Osteocyte (in vitro differentiated cells): Measurements from ENCODE around the gene UBA5. TPM values are rescaled to one million over a fixed set of nuclear protein-coding genes. Genes with fewer than 3 reads are reported as not detected.
"Not testable (repeated sequence)": the region's sequence is repeated elsewhere in the genome, so short reads cannot be mapped to it uniquely, and the experiment has no call there.

Experiments
- DNase-seq: peaks from one replicate; pipeline ENCODE4 v3.0.0; 2021; ENCODE audit warnings: mixed read lengths; ENCODE audit not compliant: unreplicated experiment; ENCODE audit errors: extremely low spot score
- H3K27ac Mint-ChIP-seq: one replicate; pipeline ENCODE4 v1.8.0; 2021; ENCODE audit warnings: mild to moderate bottlenecking, mixed read lengths; ENCODE audit not compliant: unreplicated experiment
- H3K27me3 Mint-ChIP-seq: one replicate; pipeline ENCODE4 v1.8.0; 2021; ENCODE audit warnings: mixed read lengths; ENCODE audit not compliant: unreplicated experiment
- H3K36me3 Mint-ChIP-seq: one replicate; pipeline ENCODE4 v1.8.0; 2021; ENCODE audit warnings: mixed read lengths; ENCODE audit not compliant: unreplicated experiment
- H3K4me1 Mint-ChIP-seq: one replicate; pipeline ENCODE4 v1.8.0; 2021; ENCODE audit warnings: mixed read lengths; ENCODE audit not compliant: unreplicated experiment
- H3K4me3 Mint-ChIP-seq: one replicate; pipeline ENCODE4 v1.8.0; 2021; ENCODE audit warnings: mild to moderate bottlenecking, moderate library complexity, mixed read lengths; ENCODE audit not compliant: unreplicated experiment
- H3K9me3 Mint-ChIP-seq: one replicate; pipeline ENCODE4 v1.8.0; 2021; ENCODE audit warnings: mixed read lengths; ENCODE audit not compliant: unreplicated experiment
- CTCF ChIP-seq: fragments of 200-600 bp; sonication (generic); IDR thresholded peaks from 2 replicates; pipeline ENCODE4 v1.5.0; 2021; ENCODE audit warnings: antibody characterized with exemption, mild to moderate bottlenecking, moderate library complexity
- total RNA-seq: library from RNA; stranded (reverse); gene quantifications from 2 replicates; pipeline ENCODE4 v1.2.1, GENCODE V29; 2021

Gene UBA5
- total RNA-seq, 1 donor from 2014 or later: 31.2 TPM

- no peak for DNase-seq
- no peak overlapping the region for H3K27ac Mint-ChIP-seq
- no peak for TF ChIP-seq CTCF
- H3K27me3 Mint-ChIP-seq: no peaks in the 10 kb centered on the region
- H3K9me3 Mint-ChIP-seq: no peaks in the 10 kb centered on the region
- H3K4me1 Mint-ChIP-seq: peaks cover 13% of the 10 kb centered on the region
- peaks cover 16% of the 10 kb centered on the region for H3K36me3 Mint-ChIP-seq
- no peak overlapping the region for H3K4me3 Mint-ChIP-seq
Observed at GRCh38 chr3:132638706-132639105, 21.4 kb upstream of the UBA5 start.

GRCh38 chr3:132641427-132641826 is 18.7 kb upstream of the UBA5 start:
- H3K27ac Mint-ChIP-seq, H3K9me3 Mint-ChIP-seq, DNase-seq, H3K4me3 Mint-ChIP-seq, H3K27me3 Mint-ChIP-seq: not testable (repeated sequence)
- H3K4me1 Mint-ChIP-seq: peaks cover 13% of the 10 kb centered on the region
- peaks cover 11% of the 10 kb centered on the region for H3K36me3 Mint-ChIP-seq

GRCh38 chr3:132641837-132642538 is 18.1 kb upstream of the UBA5 start:
- Mint-ChIP-seq H3K27me3 (no peaks in the 10 kb centered on the region), H3K36me3 (peaks cover 8% of the 10 kb centered on the region), H3K4me3 (no peak overlapping the region), H3K27ac (no peak overlapping the region), H3K4me1 (peaks cover 11% of the 10 kb centered on the region), H3K9me3 (no peaks in the 10 kb centered on the region)
- no peak for DNase-seq
- TF ChIP-seq CTCF: peak; percentile 79

- no peaks in the 10 kb centered on the region for H3K27me3 Mint-ChIP-seq
- no peaks in the 10 kb centered on the region for H3K9me3 Mint-ChIP-seq
Observed at GRCh38 chr3:132642539-132642847, 17.6 kb upstream of the UBA5 start.

GRCh38 chr3:132643366-132643765 is 16.8 kb upstream of the UBA5 start:
- H3K4me3 Mint-ChIP-seq: no peak overlapping the region
- no peaks in the 10 kb centered on the region for H3K27me3 Mint-ChIP-seq
- no peak for DNase-seq
- no peaks in the 10 kb centered on the region for H3K4me1 Mint-ChIP-seq
- H3K36me3 Mint-ChIP-seq: peaks cover 8% of the 10 kb centered on the region
- H3K9me3 Mint-ChIP-seq: no peaks in the 10 kb centered on the region
- TF ChIP-seq CTCF: no peak
- no peak overlapping the region for H3K27ac Mint-ChIP-seq

More at GRCh38 chr3:132642539-132642847, 17.6 kb upstream of the UBA5 start:
- Mint-ChIP-seq H3K36me3 (peaks cover 8% of the 10 kb centered on the region), H3K27ac (no peak overlapping the region), H3K4me3 (no peak overlapping the region), H3K4me1 (peaks cover 6% of the 10 kb centered on the region)
- no peak for TF ChIP-seq CTCF
- no peak for DNase-seq
